A549 (cell line): ENCODE measurements around the gene BEND7. TPM values are rescaled to one million over a fixed set of nuclear protein-coding genes. Genes with fewer than 3 reads are reported as not detected.

Experiments
- ATAC-seq, 2 experiments: fragments of 200-7000 bp in 1 of 2; fragments of >200 bp in 1 of 2; cut with Nextera tagmentation in 1 of 2; cut with Tn5 transposase in 1 of 2; 3 replicates each; pipeline versions ENCODE4 v1.8.0 to v1.9.1; 2018 to 2020; ENCODE audit warnings: mild to moderate bottlenecking in 1 of 2, moderate library complexity in 1 of 2
- CTCF ChIA-PET: fragments of 300-600 bp; sonication (Branson Sonifier 250); formaldehyde crosslinking; extraction: SDS; loops from one replicate; lab custom pipeline; 2021; ENCODE audit warnings: antibody characterized with exemption, inconsistent platforms; lab: Yijun Ruan, JAX
- POLR2A ChIA-PET: fragments of 350-600 bp; formaldehyde crosslinking; extraction: SDS; loops from one replicate; lab custom pipeline; 2021; ENCODE audit warnings: antibody characterized with exemption, inconsistent platforms; lab: Yijun Ruan, JAX
- DNase-seq, 2 experiments: peaks; one replicate each; pipeline versions ENCODE4 v3.0.0 to v3.0.0-alpha.2; 2011 to 2016; ENCODE audit warnings: low read depth in 1 of 2, low spot score in 1 of 2
- FAIRE-seq: peaks from 2 replicates; lab custom pipeline; 2011; peaks lifted over from hg19 to GRCh38; lab: Jason Lieb, UNC
- H3K27ac ChIP-seq, 2 experiments: fragments of >200 bp; sonication (Bioruptor Twin); formaldehyde crosslinking; 3 replicates each; pipeline ENCODE4 v1.5.1; 2016 to 2017
- H3K4me1 ChIP-seq: fragments of >200 bp; sonication (Bioruptor Twin); formaldehyde crosslinking; 3 replicates; pipeline ENCODE4 v1.6.1; 2016
- H3K4me2 ChIP-seq: fragments of >200 bp; sonication (Bioruptor Twin); formaldehyde crosslinking; 3 replicates; pipeline ENCODE4 v1.6.1; 2016
- H3K4me3 ChIP-seq: fragments of >200 bp; sonication (Bioruptor Twin); formaldehyde crosslinking; 3 replicates; pipeline ENCODE4 v1.5.1; 2016
- H3K9me3 ChIP-seq: fragments of >200 bp; sonication (Bioruptor Twin); formaldehyde crosslinking; 3 replicates; pipeline ENCODE4 v1.6.1; 2016
- CBX2 ChIP-seq: fragments of 200-600 bp; sonication (generic); IDR thresholded peaks from 2 replicates; pipeline ENCODE4 v1.6.1; 2016; ENCODE audit warnings: low read depth, mild to moderate bottlenecking, borderline replicate concordance
- CEBPB ChIP-seq, 2 experiments: fragments of >200 bp in 1 of 2; sonication (Bioruptor Twin) in 1 of 2; formaldehyde crosslinking in 1 of 2; IDR thresholded peaks; 2 replicates each; pipeline ENCODE4 v1.6.1; 2012 to 2016
- EP300 ChIP-seq, 2 experiments: fragments of >200 bp; sonication (Bioruptor Twin); formaldehyde crosslinking; IDR thresholded peaks; 2 replicates in 1 of 2; 3 replicates in 1 of 2; pipeline ENCODE4 v1.6.1; 2016 to 2017
- GATA3 ChIP-seq: IDR thresholded peaks from 2 replicates; pipeline ENCODE4 v1.6.1; 2012; ENCODE audit warnings: borderline replicate concordance
- HOXB5 ChIP-seq: fragments of 250-450 bp; sonication (Bioruptor Pico); IDR thresholded peaks from 2 replicates; pipeline ENCODE4 v1.5.0; 2020; ENCODE audit warnings: mild to moderate bottlenecking, moderate library complexity
- NPAS2 ChIP-seq: fragments of 250-450 bp; sonication (Bioruptor Pico); IDR thresholded peaks from 2 replicates; pipeline ENCODE4 v1.8.0; 2022; ENCODE audit warnings: mild to moderate bottlenecking, moderate library complexity, borderline replicate concordance
- RCOR1 ChIP-seq: fragments of 150-350 bp; IDR thresholded peaks from 2 replicates; pipeline ENCODE4 v1.6.1; 2014; ENCODE audit warnings: antibody characterized with exemption, low read length, low read depth
- RNF2 ChIP-seq: fragments of 200-600 bp; sonication (generic); IDR thresholded peaks from 2 replicates; pipeline ENCODE4 v1.6.1; 2016; ENCODE audit warnings: low read depth, mild to moderate bottlenecking, antibody characterized with exemption, moderate library complexity, borderline replicate concordance
- TP53 ChIP-seq: fragments of 250-450 bp; sonication (Bioruptor Pico); IDR thresholded peaks from 2 replicates; pipeline ENCODE4 v1.5.0; 2021; ENCODE audit warnings: mild to moderate bottlenecking, moderate library complexity
- ZSCAN20 ChIP-seq: fragments of 250-450 bp; sonication (Bioruptor Pico); IDR thresholded peaks from 2 replicates; pipeline ENCODE4 v1.8.0; 2022; ENCODE audit warnings: mild to moderate bottlenecking, moderate library complexity
- WGBS: methylation state at CpG from one replicate; pipeline ENCODE4 v1.1.6; 2017; ENCODE audit errors: missing lambda C conversion rate; 5-methylcytosine and 5-hydroxymethylcytosine counted together
- polyA plus RNA-seq, 4 experiments: library from polyadenylated mRNA; depleted of rRNA in 3 of 4; stranded (reverse); fragments of >200 nt; fragmentation: RNase III in 1 of 4; extraction: RNeasy Plus Mini Kit Qiagen cat#74134 plus additional on column Dnase treatment in 1 of 4; gene quantifications; 2 replicates in 3 of 4; 3 replicates in 1 of 4; pipeline ENCODE4 v1.2.3, GENCODE V29; 2011 to 2017
- TF ChIP-seq, protein P1 (sequence below): fragments of 450-650 bp; IDR thresholded peaks from 2 replicates; pipeline ENCODE4 v1.6.1; 2014; ENCODE audit warnings: antibody characterized with exemption
- TF ChIP-seq, protein P2 (sequence below): fragments of >200 bp; sonication (Bioruptor Twin); formaldehyde crosslinking; IDR thresholded peaks from 3 replicates; pipeline ENCODE4 v1.6.1; 2016
- TF ChIP-seq, protein P3 (sequence below): IDR thresholded peaks from 2 replicates; pipeline ENCODE4 v1.6.1; 2012
- TF ChIP-seq, protein P4 (sequence below): fragments of >200 bp; sonication (Bioruptor Twin); formaldehyde crosslinking; IDR thresholded peaks from 2 replicates; pipeline ENCODE4 v1.6.1; 2016
- TF ChIP-seq, protein P5 (sequence below): fragments of >200 bp; sonication (Bioruptor Twin); formaldehyde crosslinking; IDR thresholded peaks from 3 replicates; pipeline ENCODE4 v1.5.1; 2016

The BEND7 gene
- polyA plus RNA-seq, 2 of the 4 experiments (the other 2 are of a cell fraction) = 7.9 to 12.2 TPM

DNA sequence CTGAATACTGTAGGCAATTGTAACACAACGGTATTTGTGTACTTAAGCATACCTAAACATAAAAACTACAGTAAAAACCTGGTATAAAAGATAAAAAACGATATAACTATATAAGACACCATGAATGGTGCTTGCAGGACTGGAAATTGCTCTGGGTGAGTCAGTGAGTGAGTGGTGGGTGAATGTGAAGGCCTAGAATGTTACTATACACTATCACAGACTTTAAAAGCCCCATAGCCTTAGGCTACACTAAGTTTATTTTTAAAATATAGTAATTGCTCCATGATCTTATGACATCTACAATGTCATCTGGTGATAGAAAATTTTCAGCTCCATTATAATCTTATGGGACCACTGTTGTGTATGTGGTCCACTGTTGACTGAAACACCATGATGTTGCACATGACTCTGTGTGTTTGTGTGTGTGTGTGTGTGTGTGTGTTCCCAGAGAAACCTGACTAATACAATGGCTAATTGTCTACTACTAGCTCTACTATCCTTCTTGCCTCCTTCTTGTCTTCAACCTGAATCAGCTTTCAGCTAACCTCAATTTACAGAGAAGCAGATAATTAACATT lies 30.4 kb upstream of the BEND7 start:
- Histone ChIP-seq H3K27ac (no peak overlapping the region), H3K4me1 (0 out of 3 replicates have a peak, but pooled peaks cover 5% of the 10 kb centered on the region), H3K9me3 (peaks cover 7% of the 10 kb centered on the region; the same call in 2 of the 3 replicates), H3K4me3 (no peak overlapping the region), H3K4me2 (no peak overlapping the region)
- no peak for DNase-seq
- TF ChIP-seq RNF2 = no peak
- WGBS = 1% methylated on average over 2 of the region's 2 CpGs
- CTCF ChIA-PET = interaction anchor here (1.9 to 2.4 kb wide), 2 partner anchors 28 to 187 kb away, joined by 5 to 7 read pairs; partner anchors contain the start of gene PRPF18
- POLR2A ChIA-PET = no interaction called here
- FAIRE-seq = no peak
- no peak for ATAC-seq

DNA sequence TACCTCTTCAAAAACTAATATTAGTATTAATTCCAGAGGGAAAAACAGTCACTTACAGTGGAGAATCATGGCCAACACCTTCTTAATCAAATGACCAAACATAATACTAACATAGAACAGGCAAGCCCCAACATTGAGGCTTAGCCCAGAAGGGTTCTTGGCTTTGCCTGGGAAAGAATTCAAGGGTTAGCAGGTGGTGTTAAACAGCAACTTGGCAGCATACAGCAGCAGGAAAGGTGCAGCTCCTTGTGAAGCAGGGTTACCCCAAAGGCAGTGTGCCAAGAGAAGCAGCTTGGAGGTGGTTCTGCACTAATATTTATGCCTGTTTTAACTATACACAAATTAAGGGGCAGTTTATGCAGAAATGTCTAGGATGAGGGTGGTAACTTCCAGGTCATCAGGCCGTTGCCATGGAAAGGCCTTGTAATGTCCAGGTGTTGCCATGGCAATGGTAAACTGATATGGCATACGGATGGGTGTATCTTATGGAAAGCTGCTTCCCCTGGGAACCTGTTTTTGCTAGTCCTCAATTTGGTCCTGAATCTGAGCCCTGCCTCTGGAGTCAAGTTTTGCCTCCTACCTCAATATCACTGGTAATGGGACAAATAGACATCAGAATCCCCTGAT lies 27.2 kb upstream of the BEND7 start:
- POLR2A ChIA-PET = interaction anchor here (1.0 kb wide), 1 partner anchor 31 kb away, joined by 4 read pairs; the partner anchor contains the start of gene PRPF18
- Histone ChIP-seq H3K27ac (no peak overlapping the region), H3K4me3 (no peak overlapping the region), H3K4me2 (no peak overlapping the region), H3K4me1 (0 out of 3 replicates have a peak, but pooled peaks cover 5% of the 10 kb centered on the region), H3K9me3 (peaks cover 3% of the 10 kb centered on the region; the same call in 1 of the 3 replicates)
- 48% methylated on average over 2 of the region's 2 CpGs for WGBS
- CTCF ChIA-PET = interaction anchor here (1.0 to 1.1 kb wide), 2 partner anchors 19 to 184 kb away, joined by 3 to 4 read pairs; no protein-coding TSS in a partner anchor
- TF ChIP-seq, protein P1, sequence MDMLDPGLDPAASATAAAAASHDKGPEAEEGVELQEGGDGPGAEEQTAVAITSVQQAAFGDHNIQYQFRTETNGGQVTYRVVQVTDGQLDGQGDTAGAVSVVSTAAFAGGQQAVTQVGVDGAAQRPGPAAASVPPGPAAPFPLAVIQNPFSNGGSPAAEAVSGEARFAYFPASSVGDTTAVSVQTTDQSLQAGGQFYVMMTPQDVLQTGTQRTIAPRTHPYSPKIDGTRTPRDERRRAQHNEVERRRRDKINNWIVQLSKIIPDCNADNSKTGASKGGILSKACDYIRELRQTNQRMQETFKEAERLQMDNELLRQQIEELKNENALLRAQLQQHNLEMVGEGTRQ = no peak
- TF ChIP-seq ZSCAN20 (CRISPR knock-in tag) = no peak
- ATAC-seq (no peak; a peak in 1 of 6 replicates), FAIRE-seq (no peak), DNase-seq (peak in 1 of 2 experiments; percentile 17)

DNA sequence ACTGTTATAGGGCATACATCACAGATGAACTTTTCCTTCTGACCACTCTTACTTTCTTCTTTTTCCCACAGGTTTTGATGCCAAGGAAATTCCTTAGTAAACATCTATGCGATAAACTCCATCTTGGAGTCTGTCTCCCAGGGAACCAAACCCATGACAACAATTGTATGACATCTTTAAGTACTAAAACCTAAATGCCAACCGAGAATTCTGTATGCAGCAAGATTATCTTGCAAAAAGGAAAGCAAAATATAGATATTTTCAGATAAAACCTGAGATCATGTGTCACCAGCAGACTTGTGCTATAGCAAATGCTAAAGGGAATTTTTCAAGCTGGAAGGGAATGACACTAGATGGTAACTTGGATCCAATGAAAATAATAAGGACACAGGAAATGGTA lies 22.0 kb upstream of the BEND7 start:
- H3K4me1 ChIP-seq = no peaks in the 10 kb centered on the region
- DNase-seq (no peak), FAIRE-seq (no peak), ATAC-seq (no peak)
- no peak overlapping the region for H3K27ac ChIP-seq
- CTCF ChIA-PET = no interaction called here
- no peak for TF ChIP-seq HOXB5 (CRISPR knock-in tag)
- TF ChIP-seq NPAS2 = no peak
- TF ChIP-seq, protein P2, sequence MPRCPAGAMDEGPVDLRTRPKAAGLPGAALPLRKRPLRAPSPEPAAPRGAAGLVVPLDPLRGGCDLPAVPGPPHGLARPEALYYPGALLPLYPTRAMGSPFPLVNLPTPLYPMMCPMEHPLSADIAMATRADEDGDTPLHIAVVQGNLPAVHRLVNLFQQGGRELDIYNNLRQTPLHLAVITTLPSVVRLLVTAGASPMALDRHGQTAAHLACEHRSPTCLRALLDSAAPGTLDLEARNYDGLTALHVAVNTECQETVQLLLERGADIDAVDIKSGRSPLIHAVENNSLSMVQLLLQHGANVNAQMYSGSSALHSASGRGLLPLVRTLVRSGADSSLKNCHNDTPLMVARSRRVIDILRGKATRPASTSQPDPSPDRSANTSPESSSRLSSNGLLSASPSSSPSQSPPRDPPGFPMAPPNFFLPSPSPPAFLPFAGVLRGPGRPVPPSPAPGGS = no peak
- no peak for TF ChIP-seq GATA3
- TF ChIP-seq, protein P3, sequence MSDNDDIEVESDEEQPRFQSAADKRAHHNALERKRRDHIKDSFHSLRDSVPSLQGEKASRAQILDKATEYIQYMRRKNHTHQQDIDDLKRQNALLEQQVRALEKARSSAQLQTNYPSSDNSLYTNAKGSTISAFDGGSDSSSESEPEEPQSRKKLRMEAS = no peak
- no peak for TF ChIP-seq TP53 (CRISPR knock-in tag)
- TF ChIP-seq CEBPB (IDR thresholded peaks at IDR 0.05) = no peak
- TF ChIP-seq, protein P4, sequence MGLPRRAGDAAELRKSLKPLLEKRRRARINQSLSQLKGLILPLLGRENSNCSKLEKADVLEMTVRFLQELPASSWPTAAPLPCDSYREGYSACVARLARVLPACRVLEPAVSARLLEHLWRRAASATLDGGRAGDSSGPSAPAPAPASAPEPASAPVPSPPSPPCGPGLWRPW = no peak
- TF ChIP-seq RCOR1 = no peak
- TF ChIP-seq CBX2 = no peak
- TF ChIP-seq, protein P5, sequence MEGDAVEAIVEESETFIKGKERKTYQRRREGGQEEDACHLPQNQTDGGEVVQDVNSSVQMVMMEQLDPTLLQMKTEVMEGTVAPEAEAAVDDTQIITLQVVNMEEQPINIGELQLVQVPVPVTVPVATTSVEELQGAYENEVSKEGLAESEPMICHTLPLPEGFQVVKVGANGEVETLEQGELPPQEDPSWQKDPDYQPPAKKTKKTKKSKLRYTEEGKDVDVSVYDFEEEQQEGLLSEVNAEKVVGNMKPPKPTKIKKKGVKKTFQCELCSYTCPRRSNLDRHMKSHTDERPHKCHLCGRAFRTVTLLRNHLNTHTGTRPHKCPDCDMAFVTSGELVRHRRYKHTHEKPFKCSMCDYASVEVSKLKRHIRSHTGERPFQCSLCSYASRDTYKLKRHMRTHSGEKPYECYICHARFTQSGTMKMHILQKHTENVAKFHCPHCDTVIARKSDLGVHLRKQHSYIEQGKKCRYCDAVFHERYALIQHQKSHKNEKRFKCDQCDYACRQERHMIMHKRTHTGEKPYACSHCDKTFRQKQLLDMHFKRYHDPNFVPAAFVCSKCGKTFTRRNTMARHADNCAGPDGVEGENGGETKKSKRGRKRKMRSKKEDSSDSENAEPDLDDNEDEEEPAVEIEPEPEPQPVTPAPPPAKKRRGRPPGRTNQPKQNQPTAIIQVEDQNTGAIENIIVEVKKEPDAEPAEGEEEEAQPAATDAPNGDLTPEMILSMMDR = no peak
- TF ChIP-seq EP300 (IDR thresholded peaks at IDR 0.05) = no peak
- POLR2A ChIA-PET = no interaction called here
- peaks cover 16% of the 10 kb centered on the region; the same call in 2 of the 3 replicates for H3K9me3 ChIP-seq
- 46% methylated on average over 2 of the region's 2 CpGs for WGBS
- no peak overlapping the region for H3K4me2 ChIP-seq
- H3K4me3 ChIP-seq = no peak overlapping the region
